Measurements from ENCODE around the gene DCDC2C. TPM values are rescaled to one million over a fixed set of nuclear protein-coding genes. Genes with fewer than 3 reads are reported as not detected.
A peak's percentile ranks its signal among the peaks of the same experiment; 100 is the strongest.

DCDC2C gene
- total and polyA plus RNA-seq, 9 of the 15 experiments (the other 6 are each of a cell fraction or from before 2014, with no cell fraction given) = not detected

GRCh38 chr2:3680548-3681345 lies 22.6 kb upstream of the DCDC2C start:
- Histone ChIP-seq H3K4me3 (no peak overlapping the region), H3K4me2 (ENCODE audit: insufficient read depth, low read length) (no peak overlapping the region), H4K20me1 (replicated peaks; ENCODE audit: control insufficient read depth, insufficient read depth, low read length) (no peaks in the 10 kb centered on the region), H3K36me3 (ENCODE audit: control insufficient read depth, insufficient read depth, low read length) (no peaks in the 10 kb centered on the region), H3K27ac (ENCODE audit: extremely low read depth, low read depth, low read length) (no peak overlapping the region), H3K9me1 (ENCODE audit: control insufficient read depth, insufficient read depth, low read length) (no peaks in the 10 kb centered on the region), H3K79me2 (ENCODE audit: control insufficient read depth, insufficient read depth, low read length) (no peaks in the 10 kb centered on the region), H3K4me1 (replicated peaks in 1 of 2; ENCODE audit: control insufficient read depth in 2 of 2, insufficient read depth in 2 of 2, low read length in 2 of 2) (no peaks in the 10 kb centered on the region), H3K27me3 (ENCODE audit: control insufficient read depth in 2 of 2, insufficient read depth in 2 of 2, low read length in 2 of 2) (peaks cover 15 to 49% of the 10 kb centered on the region in 2 experiments; a peak in 4 of 5 replicates), H3K9ac (ENCODE audit: insufficient read depth in 1 of 2, low read depth in 2 of 2, low read length in 2 of 2) (no peak overlapping the region), H2AFZ (ENCODE audit: low read depth, low read length) (no peak overlapping the region), H3K9me3 (replicated peaks; ENCODE audit: control insufficient read depth, insufficient read depth, low read depth, low read length) (no peaks in the 10 kb centered on the region)
- FAIRE-seq (no peak), DNase-seq (ENCODE audit: extremely low read depth in 1 of 4, low spot score in 3 of 4) (no peak), ATAC-seq (no peak)
- CTCF ChIA-PET (ENCODE audit: low intra/inter-chr PET ratio) = no interaction called here
- intact Hi-C loops (cut with micrococcal nuclease) = no loop called here
- in situ Hi-C loops (cut with MboI) = no loop called here
- BruUV-seq (replicated peaks) = no TSS peak
- POLR2A ChIA-PET = no interaction called here
- under 1% methylated on average over 18 of the region's 18 CpGs for WGBS (ENCODE audit: insufficient coverage, low coverage, missing lambda C conversion rate)
- TF ChIP-seq ZNF217 (CRISPR knock-in tag; IDR thresholded peaks at IDR 0.05) (no peak), RFX7 (CRISPR knock-in tag; IDR thresholded peaks at IDR 0.05) (no peak), ZNF592 (IDR thresholded peaks at IDR 0.05) (no peak), SAP30 (IDR thresholded peaks at IDR 0.05; ENCODE audit: borderline replicate concordance, insufficient read depth, low read depth, low read length, poor library complexity, severe bottlenecking) (no peak), FOXJ2 (tag; IDR thresholded peaks at IDR 0.05) (no peak), SUPT5H (IDR thresholded peaks at IDR 0.05) (no peak), XRCC3 (IDR thresholded peaks at IDR 0.05) (no peak), PCBP1 (IDR thresholded peaks at IDR 0.05; ENCODE audit: low read depth, low read length, poor library complexity, severe bottlenecking) (no peak), PCBP2 (IDR thresholded peaks at IDR 0.05; ENCODE audit: low read depth, low read length, poor library complexity, severe bottlenecking) (no peak)
- TF ChIP-seq, protein P1, sequence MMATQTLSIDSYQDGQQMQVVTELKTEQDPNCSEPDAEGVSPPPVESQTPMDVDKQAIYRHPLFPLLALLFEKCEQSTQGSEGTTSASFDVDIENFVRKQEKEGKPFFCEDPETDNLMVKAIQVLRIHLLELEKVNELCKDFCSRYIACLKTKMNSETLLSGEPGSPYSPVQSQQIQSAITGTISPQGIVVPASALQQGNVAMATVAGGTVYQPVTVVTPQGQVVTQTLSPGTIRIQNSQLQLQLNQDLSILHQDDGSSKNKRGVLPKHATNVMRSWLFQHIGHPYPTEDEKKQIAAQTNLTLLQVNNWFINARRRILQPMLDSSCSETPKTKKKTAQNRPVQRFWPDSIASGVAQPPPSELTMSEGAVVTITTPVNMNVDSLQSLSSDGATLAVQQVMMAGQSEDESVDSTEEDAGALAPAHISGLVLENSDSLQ (IDR thresholded peaks at IDR 0.05) = 0 out of 2 replicates have a peak, but pooled peaks have one; percentile 11
